HG03571 (cell line): Measurements from ENCODE around the gene TRUB1.

Experiments used
- ATAC-seq: cut with Tn5 transposase; IDR thresholded peaks from one replicate; pipeline ENCODE4 v1.9.1; 2021; ENCODE audit not compliant: unreplicated experiment

The TRUB1 gene

DNA sequence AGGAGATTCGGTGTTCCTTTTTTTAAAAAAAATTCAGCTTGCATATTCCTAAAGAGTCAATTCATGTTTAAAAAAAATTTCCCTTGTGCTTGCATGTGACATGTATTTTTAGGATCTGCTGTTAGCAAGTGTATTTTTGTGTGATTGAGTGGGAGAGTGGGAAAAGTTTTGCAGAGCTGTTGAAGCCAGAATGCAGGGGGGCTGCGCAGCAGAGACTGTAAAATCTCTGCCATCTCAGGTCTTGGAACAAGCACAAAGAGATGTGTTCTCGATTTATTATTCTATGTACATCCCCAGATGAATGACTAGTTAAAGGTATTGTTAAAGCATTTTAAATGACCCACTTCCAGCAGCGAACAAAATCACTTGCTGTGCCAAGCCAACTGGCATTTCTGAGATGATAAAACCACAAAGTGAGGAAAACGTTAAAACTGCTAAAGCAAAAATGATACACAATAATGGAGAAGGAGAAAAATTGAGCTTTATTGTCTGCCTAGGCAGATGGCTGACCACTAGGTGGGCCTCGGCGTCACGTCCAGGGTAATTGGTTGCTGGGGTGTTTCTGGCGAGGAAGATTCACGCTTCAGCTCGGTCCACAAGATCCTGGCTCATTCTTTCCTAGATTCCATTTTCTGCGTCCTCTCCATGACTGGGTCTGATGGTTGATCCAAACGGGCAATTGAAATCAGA lies 88.2 kb downstream of the TRUB1 start:
- ATAC-seq, result no peak

DNA sequence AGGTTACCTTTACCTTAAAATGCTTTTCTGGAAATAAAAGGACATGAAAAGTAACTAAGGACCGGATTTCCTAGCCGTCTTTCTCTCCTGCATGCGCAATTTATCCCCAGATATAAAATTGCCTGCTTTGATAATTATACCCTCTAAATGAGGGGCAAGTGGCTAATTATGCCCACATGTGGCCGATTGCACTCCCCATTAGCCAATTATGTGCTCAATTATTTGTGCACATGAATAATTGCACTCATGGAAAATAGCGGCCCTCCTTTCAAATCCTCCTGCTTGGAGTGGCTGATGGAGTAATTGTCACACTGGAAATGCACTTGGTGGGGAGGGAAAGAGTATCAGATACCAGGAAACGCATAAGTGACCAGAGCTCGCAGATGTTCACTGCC lies 88.7 kb downstream of the TRUB1 start:
- no peak for ATAC-seq
